OCI-LY7 (cell line): ENCODE results near the gene SLC38A3. TPM values are rescaled to one million over a fixed set of nuclear protein-coding genes. Genes with fewer than 3 reads are reported as not detected.

Source experiments
- BruUV-seq: library from RNA; stranded (reverse); fragments of 400-500 nt; replicated peaks from 2 replicates; lab custom pipeline; 2021; lab: Mats Ljungman, UMichigan
- CTCF ChIA-PET: fragments of 300-600 bp; sonication (Branson Sonifier 250); formaldehyde crosslinking; loops from one replicate; lab custom pipeline; 2022; ENCODE audit warnings: antibody characterized with exemption; ENCODE audit not compliant: unreplicated experiment; lab: Charles Lee
- POLR2A ChIA-PET: fragments of 300-600 bp; sonication (Branson Sonifier 250); formaldehyde crosslinking; loops from one replicate; lab custom pipeline; 2022; ENCODE audit warnings: antibody characterized with exemption; lab: Charles Lee
- DNase-seq: peaks from one replicate; pipeline ENCODE4 v3.0.0-alpha.2; 2015; ENCODE audit warnings: low spot score
- H2AFZ ChIP-seq: fragments of 200-600 bp; sonication (generic), shearing (Covaris generic); 2 replicates; pipeline ENCODE4 v1.6.1; 2014; ENCODE audit warnings: mild to moderate bottlenecking, antibody characterized with exemption, low read length, moderate library complexity
- H3K27ac ChIP-seq: fragments of 200-600 bp; sonication (generic); 2 replicates; pipeline ENCODE4 v1.5.1; 2014; ENCODE audit warnings: mixed run types, low read depth, mild to moderate bottlenecking, moderate library complexity, low read length, inconsistent platforms; ENCODE audit not compliant: poor library complexity, severe bottlenecking
- H3K36me3 ChIP-seq: fragments of 200-600 bp; sonication (generic); 2 replicates; pipeline ENCODE4 v1.6.1; 2014; ENCODE audit warnings: mild to moderate bottlenecking, antibody characterized with exemption, low read length, moderate library complexity, mixed read lengths; ENCODE audit not compliant: insufficient read depth
- H3K4me1 ChIP-seq: fragments of 200-600 bp; sonication (generic); 2 replicates; pipeline ENCODE4 v1.5.1; 2014; ENCODE audit warnings: mild to moderate bottlenecking, low read length; ENCODE audit not compliant: insufficient read depth, poor library complexity, severe bottlenecking
- H3K4me2 ChIP-seq: fragments of 200-600 bp; sonication (generic); 2 replicates; pipeline ENCODE4 v1.6.1; 2014; ENCODE audit warnings: mild to moderate bottlenecking, low read length
- H3K4me3 ChIP-seq: fragments of 200-600 bp; sonication (generic); 2 replicates; pipeline ENCODE4 v1.5.1; 2014; ENCODE audit warnings: mild to moderate bottlenecking, low read depth, low read length; ENCODE audit not compliant: poor library complexity, severe bottlenecking
- H3K79me2 ChIP-seq: fragments of 200-600 bp; sonication (generic); 2 replicates; pipeline ENCODE4 v1.6.1; 2016; ENCODE audit warnings: low read depth, mild to moderate bottlenecking, low read length, moderate library complexity, mixed read lengths; ENCODE audit not compliant: insufficient read depth
- H3K9me2 ChIP-seq: fragments of 200-600 bp; sonication (generic); 2 replicates; pipeline ENCODE4 v1.6.1; 2016; ENCODE audit warnings: mild to moderate bottlenecking, low read length, mixed read lengths; ENCODE audit not compliant: insufficient read depth
- H3K9me3 ChIP-seq: fragments of 200-600 bp; sonication (generic); 2 replicates; pipeline ENCODE4 v1.6.1; 2014; ENCODE audit warnings: mild to moderate bottlenecking, mixed run types, low read length, mixed read lengths
- H4K20me1 ChIP-seq: fragments of 200-600 bp; sonication (generic); 2 replicates; pipeline ENCODE4 v1.6.1; 2014; ENCODE audit warnings: mild to moderate bottlenecking, antibody characterized with exemption, low read length, moderate library complexity, mixed read lengths; ENCODE audit not compliant: insufficient read depth
- CTCF ChIP-seq: fragments of 200-600 bp; sonication (generic); conservative IDR thresholded peaks from 2 replicates; pipeline ENCODE4 v1.5.1; 2014; ENCODE audit warnings: mild to moderate bottlenecking, antibody characterized with exemption, low read length, moderate library complexity, mixed read lengths
- EZH2phosphoT487 ChIP-seq: fragments of 200-600 bp; sonication (generic); IDR thresholded peaks from 2 replicates; pipeline ENCODE4 v1.6.1; 2018; ENCODE audit warnings: low read depth, borderline replicate concordance, mild to moderate bottlenecking, mixed run types, antibody characterized with exemption, low read length, moderate library complexity, mixed read lengths
- intact Hi-C: fragments of 100-400 bp; cut with micrococcal nuclease; formaldehyde crosslinking; loops from one replicate; pipeline ENCODE4 v1.10.0; 2022; ENCODE audit not compliant: unreplicated experiment
- total RNA-seq, 2 experiments: library from RNA; depleted of rRNA in 1 of 2; stranded (reverse); fragments of >200 nt in 1 of 2; shearing (Covaris generic) in 1 of 2; gene quantifications; 2 replicates each; pipeline ENCODE4 v1.2.3, GENCODE V29; 2014 to 2022

SLC38A3 gene
- total RNA-seq, 2 experiments from 2014 or later = not detected

GRCh38 chr3:50203113-50203808 is 1.8 kb upstream of the SLC38A3 start:
- BruUV-seq = no TSS peak
- DNase-seq = no peak
- CTCF ChIA-PET = no interaction called here
- Histone ChIP-seq H3K9me3 (no peaks in the 10 kb centered on the region), H4K20me1 (no peaks in the 10 kb centered on the region), H2AFZ (no peak overlapping the region), H3K9me2 (no peaks in the 10 kb centered on the region), H3K36me3 (no peaks in the 10 kb centered on the region), H3K79me2 (no peaks in the 10 kb centered on the region), H3K27ac (no peak overlapping the region), H3K4me2 (no peak overlapping the region), H3K4me3 (no peak overlapping the region), H3K4me1 (no peaks in the 10 kb centered on the region)
- POLR2A ChIA-PET = no interaction called here
- TF ChIP-seq CTCF (no peak), EZH2phosphoT487 (no peak)
- intact Hi-C loops = no loop called here

- Histone ChIP-seq H3K9me3 (no peaks in the 10 kb centered on the region), H3K36me3 (no peaks in the 10 kb centered on the region), H3K4me1 (no peaks in the 10 kb centered on the region), H4K20me1 (no peaks in the 10 kb centered on the region), H3K9me2 (no peaks in the 10 kb centered on the region), H3K79me2 (no peaks in the 10 kb centered on the region), H2AFZ (no peak overlapping the region), H3K27ac (no peak overlapping the region), H3K4me2 (no peak overlapping the region), H3K4me3 (no peak overlapping the region)
- DNase-seq = no peak
- TF ChIP-seq CTCF (no peak), EZH2phosphoT487 (no peak; the same call in 1 of the 2 replicates)
- ChIA-PET POLR2A (no interaction called here), CTCF (no interaction called here)
- no TSS peak for BruUV-seq
- intact Hi-C loops = no loop called here
These were observed 965 bp upstream of the SLC38A3 start for GRCh38 chr3:50203809-50204803.
